Vagina (tissue), 2 donors: ENCODE measurements around the gene GOLM1. TPM values are rescaled to one million over a fixed set of nuclear protein-coding genes. Genes with fewer than 3 reads are reported as not detected.

ENCODE experiments used
- DNase-seq, 2 donors: peaks; one replicate each; pipeline ENCODE4 v3.0.0-alpha.2; 2017; ENCODE audit errors: extremely low spot score in 2 of 2
- H3K27ac ChIP-seq: fragments of 200-600 bp; sonication (generic); one replicate; pipeline ENCODE4 v1.5.1; 2019
- H3K27me3 ChIP-seq: fragments of 200-600 bp; sonication (generic); one replicate; pipeline ENCODE4 v1.5.1; 2019
- H3K36me3 ChIP-seq, 2 donors: fragments of 200-600 bp; sonication (generic); one replicate each; pipeline ENCODE4 v1.5.1; 2017 to 2019
- H3K4me1 ChIP-seq: fragments of 200-600 bp; sonication (generic); one replicate; pipeline ENCODE4 v1.5.1; 2019
- H3K4me3 ChIP-seq, 2 donors: fragments of 200-600 bp; sonication (generic); 1 replicate in 1 of 2; 2 replicates in 1 of 2; pipeline ENCODE4 v1.5.1; 2016 to 2019
- H3K9me3 ChIP-seq: fragments of 200-600 bp; sonication (generic); one replicate; pipeline ENCODE4 v1.5.1; 2019
- CTCF ChIP-seq, 3 experiments: fragments of 450-650 bp in 2 of 3; fragments of 200-600 bp in 1 of 3; sonication (generic) in 1 of 3; IDR thresholded peaks; one replicate each; pipeline ENCODE4 v1.5.1; 2017 to 2019; ENCODE audit warnings: antibody characterized with exemption in 3 of 3, mild to moderate bottlenecking in 2 of 3, moderate library complexity in 2 of 3
- POLR2A ChIP-seq, 2 donors: fragments of 450-650 bp; IDR thresholded peaks; one replicate each; pipeline ENCODE4 v1.6.1; 2017; ENCODE audit warnings: antibody characterized with exemption in 2 of 2, mild to moderate bottlenecking in 2 of 2, moderate library complexity in 2 of 2
- POLR2AphosphoS5 ChIP-seq, 2 donors: sonication (generic); formaldehyde crosslinking; IDR thresholded peaks; one replicate each; pipeline ENCODE4 v1.9.0; 2017; ENCODE audit warnings: antibody characterized with exemption in 2 of 2, mild to moderate bottlenecking in 2 of 2, low read depth in 1 of 2; ENCODE audit not compliant: insufficient read depth in 1 of 2
- intact Hi-C: fragments of 100-400 bp; cut with DNase I; formaldehyde crosslinking; loops from one replicate; pipeline ENCODE4 v1.15.1; 2023
- total RNA-seq: library from RNA; depleted of rRNA; stranded (reverse); fragments of >200 nt; gene quantifications from one replicate; pipeline ENCODE4 v1.2.3, GENCODE V29; 2016

Gene GOLM1
- total RNA-seq, 1 donor from 2014 or later, result 14.7 TPM

DNA sequence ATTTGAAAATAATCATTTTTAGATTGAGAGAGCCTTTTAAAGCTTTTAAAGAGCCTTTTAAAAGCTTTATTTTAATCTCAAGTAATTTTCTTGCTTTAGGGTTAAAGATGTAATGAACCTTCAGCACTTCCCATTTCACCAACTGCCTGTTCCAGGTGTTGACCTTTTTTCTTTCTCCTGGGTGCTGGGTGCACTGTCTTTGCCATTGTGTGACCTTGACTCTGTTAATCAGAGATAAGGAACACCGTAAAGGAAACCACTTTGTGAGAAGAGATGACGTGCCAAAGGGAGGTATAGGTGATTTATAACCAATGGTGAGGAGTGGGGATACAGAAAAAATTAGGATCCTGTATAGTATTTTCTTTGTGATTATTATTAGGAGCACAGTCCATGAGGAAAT is 90.2 kb downstream of the GOLM1 start:
- Histone ChIP-seq H3K9me3 (peaks cover 5% of the 10 kb centered on the region), H3K4me3 (no peak overlapping the region), H3K4me1 (no peaks in the 10 kb centered on the region), H3K27ac (no peak overlapping the region), H3K27me3 (no peaks in the 10 kb centered on the region), H3K36me3 (peaks cover 0 to 69% of the 10 kb centered on the region in 2 donors)
- DNase-seq, result no peak
- TF ChIP-seq CTCF (IDR thresholded peaks at IDR 0.05), result no peak
- TF ChIP-seq POLR2A (IDR thresholded peaks at IDR 0.05), result no peak
- TF ChIP-seq POLR2AphosphoS5 (IDR thresholded peaks at IDR 0.05; ENCODE audit: insufficient read depth in 1 of 2, low read depth in 1 of 2), result no peak
- intact Hi-C loops, result no loop called here

GRCh38 chr9:86005253-86005775 is 94.0 kb downstream of the GOLM1 start:
- TF ChIP-seq POLR2AphosphoS5 (IDR thresholded peaks at IDR 0.05; ENCODE audit: insufficient read depth in 1 of 2, low read depth in 1 of 2), result no peak
- TF ChIP-seq POLR2A (IDR thresholded peaks at IDR 0.05), result no peak
- TF ChIP-seq CTCF (IDR thresholded peaks at IDR 0.05), result no peak
- peaks cover 0 to 54% of the 10 kb centered on the region in 2 donors for H3K36me3 ChIP-seq
- intact Hi-C loops, result no loop called here

DNA sequence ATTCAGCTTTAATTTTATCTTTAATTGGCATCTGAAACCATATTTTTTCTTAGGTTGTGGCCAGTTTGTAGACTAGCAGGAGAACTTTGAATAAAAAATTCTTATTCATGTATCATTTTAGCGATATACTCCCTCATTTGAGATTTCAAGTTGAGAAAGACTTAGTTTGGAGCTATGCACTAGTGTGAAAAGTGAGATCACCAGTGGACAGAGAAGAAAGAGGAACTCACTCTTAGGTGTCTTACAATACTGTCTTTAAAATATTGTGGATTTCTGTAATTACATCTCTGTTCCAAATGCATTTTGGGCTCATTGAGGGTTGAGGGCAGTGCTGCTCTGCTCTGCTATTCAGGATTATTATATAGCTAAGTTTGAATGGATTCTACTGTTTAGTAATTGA is 103.8 kb downstream of the GOLM1 start:
- intact Hi-C loops, result no loop called here
- Histone ChIP-seq H3K4me1 (no peaks in the 10 kb centered on the region), H3K4me3 (no peak overlapping the region), H3K36me3 (peaks cover 0 to 17% of the 10 kb centered on the region in 2 donors), H3K9me3 (no peaks in the 10 kb centered on the region), H3K27me3 (no peaks in the 10 kb centered on the region), H3K27ac (no peak overlapping the region)
- no peak for TF ChIP-seq POLR2AphosphoS5 (IDR thresholded peaks at IDR 0.05; ENCODE audit: insufficient read depth in 1 of 2, low read depth in 1 of 2)
- TF ChIP-seq CTCF (IDR thresholded peaks at IDR 0.05), result no peak
- no peak for TF ChIP-seq POLR2A (IDR thresholded peaks at IDR 0.05)
- no peak for DNase-seq

More at GRCh38 chr9:86005253-86005775, 94.0 kb downstream of the GOLM1 start:
- peaks cover 5% of the 10 kb centered on the region for H3K9me3 ChIP-seq
- no peak overlapping the region for H3K27ac ChIP-seq
- no peak for DNase-seq
- H3K4me3 ChIP-seq, result no peak overlapping the region
- no peaks in the 10 kb centered on the region for H3K27me3 ChIP-seq
- H3K4me1 ChIP-seq, result no peaks in the 10 kb centered on the region

- H3K4me3 ChIP-seq, result no peak overlapping the region
- DNase-seq, result no peak
- no peaks in the 10 kb centered on the region for H3K9me3 ChIP-seq
- no peaks in the 10 kb centered on the region for H3K4me1 ChIP-seq
- intact Hi-C loops, result no loop called here
- TF ChIP-seq CTCF (IDR thresholded peaks at IDR 0.05), result no peak
- no peak overlapping the region for H3K27ac ChIP-seq
- H3K36me3 ChIP-seq, result peaks cover 0 to 17% of the 10 kb centered on the region in 2 donors
- no peaks in the 10 kb centered on the region for H3K27me3 ChIP-seq
Observed at GRCh38 chr9:85995097-85995496, 104.3 kb downstream of the GOLM1 start.

GRCh38 chr9:85994191-85994590 is 105.2 kb downstream of the GOLM1 start:
- Histone ChIP-seq H3K4me1 (no peaks in the 10 kb centered on the region), H3K27me3 (no peaks in the 10 kb centered on the region), H3K9me3 (no peaks in the 10 kb centered on the region), H3K4me3 (no peak overlapping the region), H3K27ac (no peak overlapping the region), H3K36me3 (peaks cover 0 to 17% of the 10 kb centered on the region in 2 donors)
- no peak for TF ChIP-seq CTCF (IDR thresholded peaks at IDR 0.05)
- TF ChIP-seq POLR2A (IDR thresholded peaks at IDR 0.05), result no peak
- TF ChIP-seq POLR2AphosphoS5 (IDR thresholded peaks at IDR 0.05; ENCODE audit: insufficient read depth in 1 of 2, low read depth in 1 of 2), result no peak
- no peak for DNase-seq
- intact Hi-C loops, result no loop called here
